ENCODE results near the gene RHBDL2. TPM values are rescaled to one million over a fixed set of nuclear protein-coding genes. Genes with fewer than 3 reads are reported as not detected.
"Not testable (repeated sequence)": the region's sequence is repeated elsewhere in the genome, so short reads cannot be mapped to it uniquely, and the experiment has no call there.

Gene RHBDL2
- total RNA-seq, 3 donors from 2014 or later (not counting 1 experiment from before 2014, with no cell fraction given) = not detected

- Mint-ChIP-seq H3K27me3 (ENCODE audit: low read depth in 2 of 2) (no peaks in the 10 kb centered on the region), H3K36me3 (peaks cover 30% of the 10 kb centered on the region), H3K4me3 (no peak overlapping the region), H3K4me1 (peaks cover 7 to 11% of the 10 kb centered on the region in 2 donors), H3K27ac (peak overlapping the region in 1 of 2 donors; percentile 12), H3K9me3 (no peaks in the 10 kb centered on the region)
- Histone ChIP-seq H3K4me1 (ENCODE audit: control insufficient read depth, insufficient read depth, low read length) (no peaks in the 10 kb centered on the region), H3K9me3 (ENCODE audit: control insufficient read depth, insufficient read depth, low read length) (no peaks in the 10 kb centered on the region), H3K4me3 (ENCODE audit: low read length) (no peak overlapping the region), H3K36me3 (ENCODE audit: control insufficient read depth, insufficient read depth, low read length) (peaks cover 54% of the 10 kb centered on the region), H3K27me3 (ENCODE audit: control insufficient read depth, insufficient read depth, low read length) (no peaks in the 10 kb centered on the region), H3K27ac (ENCODE audit: low read length) (no peak overlapping the region)
- DNase-seq = no peak
- WGBS (ENCODE audit: insufficient coverage) = no CpG with 5 or more reads among the region's 1 CpG
- TF ChIP-seq CTCF (IDR thresholded peaks at IDR 0.05) = no peak
- ATAC-seq = no peak
- intact Hi-C loops (cut with micrococcal nuclease) = no loop called here
These were observed 93.6 kb downstream of the RHBDL2 start for GRCh38 chr1:38848071-38848470.

- H3K9me3 ChIP-seq (ENCODE audit: control insufficient read depth, insufficient read depth, low read length) = no peaks in the 10 kb centered on the region
- Mint-ChIP-seq H3K27me3 (ENCODE audit: low read depth in 2 of 2) (no peaks in the 10 kb centered on the region), H3K4me1 (peaks cover 7 to 17% of the 10 kb centered on the region in 2 donors), H3K4me3 (no peak overlapping the region), H3K36me3 (peaks cover 20% of the 10 kb centered on the region), H3K27ac (no peak overlapping the region), H3K9me3 (no peaks in the 10 kb centered on the region)
- H3K4me3 ChIP-seq (ENCODE audit: low read length) = no peak overlapping the region
- WGBS (ENCODE audit: insufficient coverage) = 74% methylated on average over 3 of the region's 3 CpGs
- peaks cover 52% of the 10 kb centered on the region for H3K36me3 ChIP-seq (ENCODE audit: control insufficient read depth, insufficient read depth, low read length)
- ATAC-seq = no peak
- H3K4me1 ChIP-seq (ENCODE audit: control insufficient read depth, insufficient read depth, low read length) = no peaks in the 10 kb centered on the region
- H3K27me3 ChIP-seq (ENCODE audit: control insufficient read depth, insufficient read depth, low read length) = no peaks in the 10 kb centered on the region
- intact Hi-C loops (cut with micrococcal nuclease) = no loop called here
- no peak for TF ChIP-seq CTCF (IDR thresholded peaks at IDR 0.05)
- DNase-seq = peak in 1 of 2 donors; percentile 17
- H3K27ac ChIP-seq (ENCODE audit: low read length) = no peak overlapping the region
These were observed 95.4 kb downstream of the RHBDL2 start for GRCh38 chr1:38846210-38846609.

- H3K4me3 ChIP-seq (ENCODE audit: low read length); DNase-seq; H3K27ac Mint-ChIP-seq; H3K4me1 ChIP-seq (ENCODE audit: control insufficient read depth, insufficient read depth, low read length); H3K9me3 Mint-ChIP-seq; H3K27me3 Mint-ChIP-seq (ENCODE audit: low read depth in 2 of 2); intact Hi-C loops (cut with micrococcal nuclease); H3K27ac ChIP-seq (ENCODE audit: low read length); H3K4me3 Mint-ChIP-seq; H3K27me3 ChIP-seq (ENCODE audit: control insufficient read depth, insufficient read depth, low read length); ATAC-seq; H3K9me3 ChIP-seq (ENCODE audit: control insufficient read depth, insufficient read depth, low read length): not testable (repeated sequence)
- peaks cover 11 to 24% of the 10 kb centered on the region in 2 donors for H3K4me1 Mint-ChIP-seq
- H3K36me3 ChIP-seq (ENCODE audit: control insufficient read depth, insufficient read depth, low read length) = peaks cover 51% of the 10 kb centered on the region
- 98% methylated on average over 3 of the region's 3 CpGs for WGBS (ENCODE audit: insufficient coverage)
- H3K36me3 Mint-ChIP-seq = peaks cover 17% of the 10 kb centered on the region
These were observed 96.5 kb downstream of the RHBDL2 start for GRCh38 chr1:38845088-38845487.

- H3K36me3 Mint-ChIP-seq = peaks cover 24% of the 10 kb centered on the region
These were observed 101.3 kb downstream of the RHBDL2 start for GRCh38 chr1:38840281-38840680.

More at GRCh38 chr1:38840281-38840680, 101.3 kb downstream of the RHBDL2 start:
- 62% methylated on average over 2 of the region's 2 CpGs for WGBS (ENCODE audit: insufficient coverage)
- H3K36me3 ChIP-seq (ENCODE audit: control insufficient read depth, insufficient read depth, low read length) = peaks cover 41% of the 10 kb centered on the region
- Mint-ChIP-seq H3K27ac (peak overlapping the region in 1 of 2 donors; percentile 30), H3K27me3 (ENCODE audit: low read depth in 2 of 2) (no peaks in the 10 kb centered on the region), H3K4me3 (no peak overlapping the region), H3K4me1 (peaks cover 11 to 30% of the 10 kb centered on the region in 2 donors), H3K9me3 (no peaks in the 10 kb centered on the region)
- intact Hi-C loops (cut with micrococcal nuclease) = no loop called here
- no peak for ATAC-seq
- no peaks in the 10 kb centered on the region for H3K4me1 ChIP-seq (ENCODE audit: control insufficient read depth, insufficient read depth, low read length)
- no peaks in the 10 kb centered on the region for H3K27me3 ChIP-seq (ENCODE audit: control insufficient read depth, insufficient read depth, low read length)
- DNase-seq = no peak
- H3K4me3 ChIP-seq (ENCODE audit: low read length) = no peak overlapping the region
- H3K9me3 ChIP-seq (ENCODE audit: control insufficient read depth, insufficient read depth, low read length) = no peaks in the 10 kb centered on the region
- no peak overlapping the region for H3K27ac ChIP-seq (ENCODE audit: low read length)
- TF ChIP-seq CTCF (IDR thresholded peaks at IDR 0.05) = no peak
